Nephron progenitor cell (in vitro differentiated cells): ENCODE results near the gene DOLK.
A peak's percentile ranks its signal among the peaks of the same experiment; 100 is the strongest.

Source experiments
- DNase-seq: peaks from one replicate; pipeline ENCODE4 v3.0.0; 2021
- H3K27ac Mint-ChIP-seq: 2 replicates; pipeline ENCODE4 v1.8.0; 2021; ENCODE audit warnings: mild to moderate bottlenecking, moderate library complexity, mixed read lengths
- H3K27me3 Mint-ChIP-seq: 2 replicates; pipeline ENCODE4 v1.8.0; 2021; ENCODE audit warnings: mild to moderate bottlenecking, low read depth, mixed read lengths; ENCODE audit not compliant: poor library complexity
- H3K36me3 Mint-ChIP-seq: 2 replicates; pipeline ENCODE4 v1.8.0; 2021; ENCODE audit warnings: low read depth, mixed read lengths
- H3K4me1 Mint-ChIP-seq: 2 replicates; pipeline ENCODE4 v1.8.0; 2021; ENCODE audit warnings: mixed read lengths
- H3K4me3 Mint-ChIP-seq: 2 replicates; pipeline ENCODE4 v1.8.0; 2021; ENCODE audit warnings: mild to moderate bottlenecking, moderate library complexity, mixed read lengths
- H3K9me3 Mint-ChIP-seq: 2 replicates; pipeline ENCODE4 v1.8.0; 2021; ENCODE audit warnings: mild to moderate bottlenecking, moderate library complexity, mixed read lengths
- TF ChIP-seq, protein P1 (sequence below): fragments of 200-600 bp; sonication (generic); IDR thresholded peaks from 2 replicates; pipeline ENCODE4 v1.5.0; 2021; ENCODE audit warnings: antibody characterized with exemption

The DOLK gene

DNA sequence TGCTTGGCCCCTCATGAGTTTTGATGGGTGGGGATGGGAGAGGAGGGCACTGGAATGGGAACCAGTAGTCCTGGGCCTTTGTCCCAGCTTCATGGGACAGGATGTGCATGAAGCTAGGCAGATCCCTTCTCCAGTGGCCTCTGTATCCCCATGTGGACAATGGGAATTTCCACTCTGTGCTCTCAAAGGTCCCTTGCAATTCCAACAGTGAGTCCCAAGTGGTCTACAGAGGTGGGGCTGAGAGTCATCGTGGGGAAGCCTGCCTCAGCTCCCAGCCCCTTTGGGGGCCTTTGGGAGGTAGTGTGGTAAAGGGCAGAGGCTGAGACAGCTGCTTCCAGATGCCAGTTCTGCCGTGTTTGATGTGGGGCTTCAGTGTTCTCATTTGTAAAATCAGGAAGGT, 28.5 kb downstream of the DOLK start:
- H3K27ac Mint-ChIP-seq = peak overlapping the region; percentile 92
- H3K4me3 Mint-ChIP-seq = no peak overlapping the region
- H3K9me3 Mint-ChIP-seq = no peaks in the 10 kb centered on the region
- no peak for DNase-seq
- no peaks in the 10 kb centered on the region for H3K27me3 Mint-ChIP-seq
- TF ChIP-seq, protein P1, sequence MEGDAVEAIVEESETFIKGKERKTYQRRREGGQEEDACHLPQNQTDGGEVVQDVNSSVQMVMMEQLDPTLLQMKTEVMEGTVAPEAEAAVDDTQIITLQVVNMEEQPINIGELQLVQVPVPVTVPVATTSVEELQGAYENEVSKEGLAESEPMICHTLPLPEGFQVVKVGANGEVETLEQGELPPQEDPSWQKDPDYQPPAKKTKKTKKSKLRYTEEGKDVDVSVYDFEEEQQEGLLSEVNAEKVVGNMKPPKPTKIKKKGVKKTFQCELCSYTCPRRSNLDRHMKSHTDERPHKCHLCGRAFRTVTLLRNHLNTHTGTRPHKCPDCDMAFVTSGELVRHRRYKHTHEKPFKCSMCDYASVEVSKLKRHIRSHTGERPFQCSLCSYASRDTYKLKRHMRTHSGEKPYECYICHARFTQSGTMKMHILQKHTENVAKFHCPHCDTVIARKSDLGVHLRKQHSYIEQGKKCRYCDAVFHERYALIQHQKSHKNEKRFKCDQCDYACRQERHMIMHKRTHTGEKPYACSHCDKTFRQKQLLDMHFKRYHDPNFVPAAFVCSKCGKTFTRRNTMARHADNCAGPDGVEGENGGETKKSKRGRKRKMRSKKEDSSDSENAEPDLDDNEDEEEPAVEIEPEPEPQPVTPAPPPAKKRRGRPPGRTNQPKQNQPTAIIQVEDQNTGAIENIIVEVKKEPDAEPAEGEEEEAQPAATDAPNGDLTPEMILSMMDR = no peak
- peaks cover 24% of the 10 kb centered on the region for H3K4me1 Mint-ChIP-seq
- H3K36me3 Mint-ChIP-seq = peaks cover 17% of the 10 kb centered on the region

DNA sequence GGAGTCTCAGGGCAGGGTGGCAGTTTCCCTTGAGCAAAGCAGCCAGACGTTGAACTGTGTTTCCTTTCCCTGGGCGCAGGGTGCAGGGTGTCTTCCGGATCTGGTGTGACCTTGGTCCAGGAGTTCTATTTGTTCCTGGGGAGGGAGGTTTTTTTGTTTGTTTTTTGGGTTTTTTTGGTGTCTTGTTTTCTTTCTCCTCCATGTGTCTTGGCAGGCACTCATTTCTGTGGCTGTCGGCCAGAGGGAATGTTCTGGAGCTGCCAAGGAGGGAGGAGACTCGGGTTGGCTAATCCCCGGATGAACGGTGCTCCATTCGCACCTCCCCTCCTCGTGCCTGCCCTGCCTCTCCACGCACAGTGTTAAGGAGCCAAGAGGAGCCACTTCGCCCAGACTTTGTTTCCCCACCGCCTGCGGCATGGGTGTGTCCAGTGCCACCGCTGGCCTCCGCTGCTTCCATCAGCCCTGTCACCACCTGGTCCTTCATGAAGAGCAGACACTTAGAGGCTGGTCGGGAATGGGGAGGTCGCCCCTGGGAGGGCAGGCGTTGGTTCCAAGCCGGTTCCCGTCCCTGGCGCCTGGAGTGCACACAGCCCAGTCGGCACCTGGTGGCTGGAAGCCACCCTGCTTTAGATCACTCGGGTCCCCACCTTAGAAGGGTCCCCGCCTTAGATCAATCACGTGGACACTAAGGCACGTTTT, 30.1 kb downstream of the DOLK start:
- peaks cover under 1% of the 10 kb centered on the region for H3K27me3 Mint-ChIP-seq
- DNase-seq = no peak
- TF ChIP-seq, protein P1 = no peak
- peak overlapping the region; percentile 53 for H3K27ac Mint-ChIP-seq
- no peak overlapping the region for H3K4me3 Mint-ChIP-seq
- peaks cover 26% of the 10 kb centered on the region for H3K36me3 Mint-ChIP-seq
- H3K4me1 Mint-ChIP-seq = peaks cover 39% of the 10 kb centered on the region
- H3K9me3 Mint-ChIP-seq = no peaks in the 10 kb centered on the region

DNA sequence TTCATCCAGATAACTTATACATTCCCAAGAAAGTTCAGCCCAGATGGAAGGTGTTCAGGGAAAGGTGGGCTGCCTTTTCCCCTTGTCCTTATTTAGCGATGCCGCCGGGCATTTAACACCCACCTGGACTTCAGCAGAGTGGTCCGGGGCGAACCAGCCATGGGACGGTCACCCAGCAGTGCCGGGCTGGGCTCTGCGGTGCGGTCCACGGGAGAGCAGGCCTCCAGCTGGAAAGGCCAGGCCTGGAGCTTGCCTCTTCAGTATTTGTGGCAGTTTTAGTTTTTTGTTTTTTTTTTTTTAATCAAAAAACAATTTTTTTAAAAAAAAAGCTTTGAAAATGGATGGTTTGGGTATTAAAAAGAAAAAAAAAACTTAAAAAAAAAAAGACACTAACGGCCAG, 30.7 kb downstream of the DOLK start:
- TF ChIP-seq, protein P1 = no peak
- H3K4me1 Mint-ChIP-seq = peaks cover 40% of the 10 kb centered on the region
- no peaks in the 10 kb centered on the region for H3K9me3 Mint-ChIP-seq
- DNase-seq = no peak
- H3K27ac Mint-ChIP-seq = no peak overlapping the region
- H3K4me3 Mint-ChIP-seq = no peak overlapping the region
- H3K36me3 Mint-ChIP-seq = peaks cover 26% of the 10 kb centered on the region
- peaks cover 3% of the 10 kb centered on the region for H3K27me3 Mint-ChIP-seq

DNA sequence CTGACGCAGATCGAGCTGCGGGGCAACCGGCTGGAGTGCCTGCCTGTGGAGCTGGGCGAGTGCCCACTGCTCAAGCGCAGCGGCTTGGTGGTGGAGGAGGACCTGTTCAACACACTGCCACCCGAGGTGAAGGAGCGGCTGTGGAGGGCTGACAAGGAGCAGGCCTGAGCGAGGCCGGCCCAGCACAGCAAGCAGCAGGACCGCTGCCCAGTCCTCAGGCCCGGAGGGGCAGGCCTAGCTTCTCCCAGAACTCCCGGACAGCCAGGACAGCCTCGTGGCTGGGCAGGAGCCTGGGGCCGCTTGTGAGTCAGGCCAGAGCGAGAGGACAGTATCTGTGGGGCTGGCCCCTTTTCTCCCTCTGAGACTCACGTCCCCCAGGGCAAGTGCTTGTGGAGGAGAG, 31.2 kb downstream of the DOLK start:
- peaks cover 26% of the 10 kb centered on the region for H3K36me3 Mint-ChIP-seq
- TF ChIP-seq, protein P1 = no peak
- no peaks in the 10 kb centered on the region for H3K9me3 Mint-ChIP-seq
- H3K27me3 Mint-ChIP-seq = peaks cover 3% of the 10 kb centered on the region
- no peak for DNase-seq
- no peak overlapping the region for H3K27ac Mint-ChIP-seq
- H3K4me1 Mint-ChIP-seq = peaks cover 40% of the 10 kb centered on the region
- no peak overlapping the region for H3K4me3 Mint-ChIP-seq

DNA sequence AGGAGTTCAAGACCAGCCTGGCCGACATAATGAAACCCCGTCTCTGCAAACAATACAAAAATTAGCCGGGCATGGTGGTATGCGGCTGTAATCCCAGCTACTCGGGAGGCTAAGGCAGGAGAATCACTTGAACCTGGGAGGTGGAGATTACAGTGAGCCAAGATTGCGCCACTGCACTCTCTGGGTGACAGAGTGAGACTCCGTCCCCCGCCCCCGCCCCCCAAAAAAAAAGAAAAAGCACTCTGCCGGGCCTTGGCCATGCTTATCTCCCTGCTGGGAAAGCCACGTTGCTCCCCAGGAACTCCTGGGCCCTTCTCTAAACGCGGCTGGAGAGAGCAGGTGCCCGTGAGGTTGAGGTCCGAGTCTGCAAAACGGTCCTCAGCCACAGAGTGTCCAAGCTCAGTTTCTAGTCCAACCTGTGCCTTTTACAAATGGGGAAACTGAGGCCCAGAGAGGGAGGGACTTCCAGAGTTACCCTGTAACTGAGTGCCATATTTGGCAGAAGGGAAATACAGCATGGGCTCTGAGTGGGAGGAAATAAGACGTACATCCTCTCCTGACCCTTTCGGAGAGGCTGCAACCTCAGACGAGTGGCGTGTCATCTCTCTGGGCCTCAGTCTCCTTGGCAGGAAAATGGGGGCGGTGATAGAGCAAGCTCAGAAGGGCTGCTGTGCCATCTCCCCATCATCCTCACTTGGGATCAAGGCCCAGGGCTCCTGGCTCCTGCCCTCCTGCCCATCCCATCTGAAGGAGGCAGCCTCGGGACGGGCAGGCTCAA, 33.2 kb downstream of the DOLK start:
- H3K4me1 Mint-ChIP-seq = peaks cover 35% of the 10 kb centered on the region
- H3K27ac Mint-ChIP-seq = no peak overlapping the region
- no peak for DNase-seq
- H3K9me3 Mint-ChIP-seq = no peaks in the 10 kb centered on the region
- TF ChIP-seq, protein P1 = no peak
- H3K4me3 Mint-ChIP-seq = no peak overlapping the region
- peaks cover 3% of the 10 kb centered on the region for H3K27me3 Mint-ChIP-seq
- peaks cover 33% of the 10 kb centered on the region for H3K36me3 Mint-ChIP-seq
